IMR-90 (cell line): ENCODE data around the gene MAN2B1. TPM values are rescaled to one million over a fixed set of nuclear protein-coding genes. Genes with fewer than 3 reads are reported as not detected.
"Not testable (repeated sequence)": the region's sequence is repeated elsewhere in the genome, so short reads cannot be mapped to it uniquely, and the experiment has no call there.

Source experiments
- ATAC-seq: fragments of 200-7000 bp; cut with Tn5 transposase; 2 replicates; pipeline ENCODE4 v1.9.1; 2020; ENCODE audit warnings: low read depth, mild to moderate bottlenecking, moderate library complexity
- BruUV-seq: library from RNA; stranded (reverse); fragments of 400-500 nt; replicated peaks from 2 replicates; lab custom pipeline; 2021; lab: Mats Ljungman, UMichigan
- CTCF ChIA-PET: fragments of 300-600 bp; formaldehyde crosslinking; extraction: SDS; loops from one replicate; lab custom pipeline; 2021; ENCODE audit warnings: antibody characterized with exemption; lab: Yijun Ruan, JAX
- POLR2A ChIA-PET: fragments of 300-600 bp; sonication (Branson Sonifier 250); formaldehyde crosslinking; loops from one replicate; lab custom pipeline; 2022; ENCODE audit warnings: antibody characterized with exemption; ENCODE audit not compliant: unreplicated experiment; lab: Charles Lee
- DNase-seq: peaks from one replicate; pipeline ENCODE4 v3.0.0; 2013
- H2AFZ ChIP-seq: replicated peaks from 2 replicates; pipeline ENCODE3; 2013; ENCODE audit warnings: low read length, mild to moderate bottlenecking; ENCODE audit not compliant: poor library complexity
- H2AK5ac ChIP-seq: 2 replicates; pipeline ENCODE4 v1.6.1; 2013; ENCODE audit warnings: low read depth, low read length, inconsistent platforms
- H2AK9ac ChIP-seq: replicated peaks from 2 replicates; pipeline ENCODE3; 2013; ENCODE audit warnings: mild to moderate bottlenecking, low read depth, low read length, moderate library complexity; ENCODE audit not compliant: poor library complexity
- H2BK120ac ChIP-seq: 2 replicates; pipeline ENCODE4 v1.6.1; 2013; ENCODE audit warnings: low read depth, low read length, inconsistent platforms
- H2BK15ac ChIP-seq: 3 replicates; pipeline ENCODE4 v1.6.1; 2013; ENCODE audit warnings: low read depth, low read length, inconsistent platforms
- H2BK20ac ChIP-seq: 2 replicates; pipeline ENCODE4 v1.6.1; 2013; ENCODE audit warnings: low read depth, mild to moderate bottlenecking, inconsistent platforms, low read length, moderate library complexity
- H2BK5ac ChIP-seq: 2 replicates; pipeline ENCODE4 v1.6.1; 2013; ENCODE audit warnings: mild to moderate bottlenecking, low read depth, low read length, inconsistent platforms; ENCODE audit not compliant: poor library complexity, severe bottlenecking
- H3K14ac ChIP-seq: replicated peaks from 2 replicates; pipeline ENCODE4 v1.6.1; 2013; ENCODE audit warnings: low read depth, low read length, inconsistent platforms
- H3K18ac ChIP-seq: 2 replicates; pipeline ENCODE4 v1.6.1; 2013; ENCODE audit warnings: low read depth, low read length, control low read depth
- H3K23ac ChIP-seq: 2 replicates; pipeline ENCODE4 v1.6.1; 2013; ENCODE audit warnings: low read depth, low read length, inconsistent platforms
- H3K27ac ChIP-seq: 2 replicates; pipeline ENCODE4 v1.5.1; 2013; ENCODE audit warnings: mild to moderate bottlenecking, control low read depth, low read length; ENCODE audit not compliant: insufficient read depth
- H3K27me3 ChIP-seq: 2 replicates; pipeline ENCODE4 v1.6.1; 2013; ENCODE audit warnings: low read length; ENCODE audit not compliant: control insufficient read depth, insufficient read depth
- H3K36me3 ChIP-seq: 2 replicates; pipeline ENCODE4 v1.6.1; 2013; ENCODE audit warnings: low read length, mixed read lengths; ENCODE audit not compliant: control insufficient read depth, insufficient read depth
- H3K4ac ChIP-seq: 2 replicates; pipeline ENCODE4 v1.6.1; 2013; ENCODE audit warnings: low read depth, low read length, inconsistent platforms
- H3K4me1 ChIP-seq: 2 replicates; pipeline ENCODE4 v1.6.1; 2013; ENCODE audit warnings: low read length, mixed read lengths; ENCODE audit not compliant: control insufficient read depth, insufficient read depth
- H3K4me2 ChIP-seq: 2 replicates; pipeline ENCODE4 v1.6.1; 2013; ENCODE audit warnings: low read depth, mild to moderate bottlenecking, control low read depth, low read length, moderate library complexity
- H3K4me3 ChIP-seq: 2 replicates; pipeline ENCODE4 v1.5.1; 2013; ENCODE audit warnings: low read depth, mild to moderate bottlenecking, control low read depth, low read length, moderate library complexity; ENCODE audit not compliant: insufficient read depth
- H3K56ac ChIP-seq: 2 replicates; pipeline ENCODE4 v1.6.1; 2013; ENCODE audit warnings: low read length, inconsistent platforms; ENCODE audit not compliant: insufficient read depth; ENCODE audit errors: extremely low read depth
- H3K79me1 ChIP-seq, 2 experiments: 2 replicates each; pipeline ENCODE4 v1.6.1; 2013; ENCODE audit warnings: low read length in 2 of 2, inconsistent platforms in 1 of 2, low read depth in 1 of 2
- H3K9ac ChIP-seq: 2 replicates; pipeline ENCODE4 v1.6.1; 2013; ENCODE audit warnings: low read depth, low read length, control low read depth
- H3K9me1 ChIP-seq: 2 replicates; pipeline ENCODE4 v1.6.1; 2013; ENCODE audit warnings: low read length, inconsistent platforms; ENCODE audit not compliant: insufficient read depth
- H3K9me3 ChIP-seq: 2 replicates; pipeline ENCODE4 v1.6.1; 2013; ENCODE audit warnings: low read length; ENCODE audit not compliant: control insufficient read depth, insufficient read depth
- H4K20me1 ChIP-seq: 2 replicates; pipeline ENCODE4 v1.6.1; 2013; ENCODE audit warnings: low read length, inconsistent platforms; ENCODE audit not compliant: insufficient read depth
- H4K5ac ChIP-seq: 2 replicates; pipeline ENCODE4 v1.6.1; 2013; ENCODE audit warnings: mild to moderate bottlenecking, low read depth, low read length, control low read depth
- H4K8ac ChIP-seq, 2 experiments: 2 replicates each; pipeline ENCODE4 v1.6.1; 2013; ENCODE audit warnings: low read depth in 2 of 2, low read length in 2 of 2, control low read depth in 1 of 2, inconsistent platforms in 1 of 2
- H4K91ac ChIP-seq: 2 replicates; pipeline ENCODE4 v1.6.1; 2013; ENCODE audit warnings: low read depth, low read length, inconsistent platforms; ENCODE audit not compliant: insufficient read depth
- FOS ChIP-seq: fragments of 150-350 bp; IDR thresholded peaks from 2 replicates; pipeline ENCODE4 v1.6.1; 2016; ENCODE audit warnings: low read depth, low read length
- WGBS, 2 experiments: methylation state at CpG; one replicate each; pipeline versions ENCODE4 v1.1.5 to v1.1.7; 2013; ENCODE audit warnings: missing lambda C conversion rate in 2 of 2; ENCODE audit not compliant: insufficient read length in 1 of 2; ENCODE audit errors: extremely low coverage in 2 of 2; 5-methylcytosine and 5-hydroxymethylcytosine counted together
- dilution Hi-C: fragments of 300-500 bp; cut with HindIII; formaldehyde crosslinking; loops from one replicate; pipeline ENCODE4 v1.14.3; 2018; ENCODE audit warnings: low sequenced_read_pairs; ENCODE audit not compliant: unreplicated experiment
- in situ Hi-C: fragments of 300-500 bp; cut with MboI; formaldehyde crosslinking; loops from 3 replicates; pipeline ENCODE4 v1.14.3; 2019; ENCODE audit warnings: low sequenced_read_pairs, inconsistent platforms, mixed read lengths
- intact Hi-C: fragments of 100-400 bp; cut with micrococcal nuclease; formaldehyde crosslinking; loops from 2 replicates; pipeline ENCODE4 v1.10.0; 2022
- polyA plus RNA-seq, 3 experiments: library from polyadenylated mRNA; depleted of rRNA; stranded (reverse); fragments of >200 nt; gene quantifications; 2 replicates each; pipeline ENCODE4 v1.2.3, GENCODE V29; 2012; ENCODE audit warnings: low replicate concordance in 1 of 3
- total RNA-seq: library from RNA; depleted of rRNA; stranded (reverse); fragments of >200 nt; gene quantifications from 2 replicates; pipeline ENCODE4 v1.2.3, GENCODE V29; 2012
- TF ChIP-seq, protein P1 (sequence below): fragments of 150-350 bp; IDR thresholded peaks from 2 replicates; pipeline ENCODE4 v1.6.1; 2017; ENCODE audit warnings: mild to moderate bottlenecking, antibody characterized with exemption, low read length, low read depth

The MAN2B1 gene
- total and polyA plus RNA-seq, 2 of the 4 experiments (the other 2 are of a cell fraction) = 10.4 to 55.4 TPM

DNA sequence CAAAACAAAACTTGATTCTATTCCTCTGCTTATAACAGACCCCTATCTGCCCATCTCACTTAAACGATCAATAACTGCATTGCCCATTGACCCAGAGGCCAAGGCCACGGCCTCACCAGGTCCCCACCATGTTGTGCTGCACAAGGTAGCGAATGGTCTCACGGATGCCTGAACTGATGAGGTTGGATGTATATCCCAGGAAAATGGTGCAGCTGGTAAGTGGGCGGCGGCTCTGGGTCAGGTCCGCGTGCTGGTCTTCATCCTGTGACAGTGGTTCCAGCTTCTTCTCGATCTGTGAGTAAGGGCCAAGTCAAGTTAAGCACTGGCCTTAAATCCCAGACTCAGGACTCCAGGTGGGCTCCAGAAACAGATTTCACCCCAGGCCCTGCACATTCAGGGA lies 13.5 kb upstream of the MAN2B1 start (continued):
- TF ChIP-seq, protein P1, sequence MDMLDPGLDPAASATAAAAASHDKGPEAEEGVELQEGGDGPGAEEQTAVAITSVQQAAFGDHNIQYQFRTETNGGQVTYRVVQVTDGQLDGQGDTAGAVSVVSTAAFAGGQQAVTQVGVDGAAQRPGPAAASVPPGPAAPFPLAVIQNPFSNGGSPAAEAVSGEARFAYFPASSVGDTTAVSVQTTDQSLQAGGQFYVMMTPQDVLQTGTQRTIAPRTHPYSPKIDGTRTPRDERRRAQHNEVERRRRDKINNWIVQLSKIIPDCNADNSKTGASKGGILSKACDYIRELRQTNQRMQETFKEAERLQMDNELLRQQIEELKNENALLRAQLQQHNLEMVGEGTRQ = no peak
- TF ChIP-seq FOS = no peak

DNA sequence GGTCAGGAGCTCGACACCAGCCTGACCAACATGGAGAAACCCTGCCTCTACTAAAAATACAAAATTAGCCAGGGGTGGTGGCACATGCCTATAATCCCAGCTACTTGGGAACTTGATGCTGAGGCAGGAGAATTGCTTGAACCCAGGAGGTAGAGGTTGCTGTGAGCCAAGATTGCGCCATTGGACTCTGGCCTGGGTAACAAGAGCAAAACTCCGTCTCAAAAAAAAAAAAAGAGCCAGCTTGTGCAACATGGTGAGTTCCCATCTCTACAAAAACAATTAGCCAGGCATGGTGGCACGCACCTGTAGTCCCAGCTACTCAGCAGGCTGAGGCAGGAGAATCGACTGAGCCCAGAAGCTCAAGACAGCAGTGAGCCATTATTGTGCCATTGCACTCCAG lies 11.5 kb upstream of the MAN2B1 start:
- ChIA-PET POLR2A (interaction anchor here (0.6 kb wide), 1 partner anchor 44 kb away, joined by 4 read pairs; no protein-coding TSS in a partner anchor), CTCF (interaction anchor here (1.1 kb wide), 1 partner anchor 9 kb away, joined by 3 read pairs; no protein-coding TSS in a partner anchor)
- H2AFZ ChIP-seq, H3K56ac ChIP-seq, H3K27me3 ChIP-seq, H2BK15ac ChIP-seq, H4K5ac ChIP-seq, H3K4me2 ChIP-seq, H3K14ac ChIP-seq, H2BK20ac ChIP-seq, H2AK9ac ChIP-seq, in situ Hi-C loops, H3K9me1 ChIP-seq, H3K27ac ChIP-seq, BruUV-seq, H3K4me3 ChIP-seq, H2AK5ac ChIP-seq, intact Hi-C loops, DNase-seq, H3K4ac ChIP-seq, H4K8ac ChIP-seq, H3K4me1 ChIP-seq, H4K91ac ChIP-seq, H2BK5ac ChIP-seq, H3K23ac ChIP-seq, H3K18ac ChIP-seq, H3K9me3 ChIP-seq, ATAC-seq, dilution Hi-C loops, H2BK120ac ChIP-seq, H3K9ac ChIP-seq: not testable (repeated sequence)
- peaks cover 13 to 43% of the 10 kb centered on the region in 2 experiments for H3K79me1 ChIP-seq
- 90% methylated on average over 4 of the region's 5 CpGs; no CpG with 5 or more reads in 1 of the 2 experiments for WGBS, 2 experiments
- peaks cover 49% of the 10 kb centered on the region for H3K36me3 ChIP-seq
- H4K20me1 ChIP-seq = peaks cover 15% of the 10 kb centered on the region
